Muscle layer of colon (tissue), 2 donors: ENCODE data around the gene GTF3C4.

Source experiments
- H3K27ac ChIP-seq: one replicate; pipeline ENCODE4 v1.7.0; 2013; ENCODE audit warnings: low read depth, mild to moderate bottlenecking, low read length, moderate library complexity
- H3K27me3 ChIP-seq, 2 donors: one replicate each; pipeline ENCODE4 v1.7.0; 2013; ENCODE audit warnings: low read length in 2 of 2, mild to moderate bottlenecking in 2 of 2; ENCODE audit not compliant: insufficient read depth in 2 of 2, control insufficient read depth in 1 of 2
- H3K36me3 ChIP-seq: one replicate; pipeline ENCODE4 v1.7.0; 2013; ENCODE audit warnings: mild to moderate bottlenecking, low read length; ENCODE audit not compliant: insufficient read depth
- H3K4me1 ChIP-seq: one replicate; pipeline ENCODE4 v1.7.0; 2013; ENCODE audit warnings: mild to moderate bottlenecking, low read length; ENCODE audit not compliant: insufficient read depth
- H3K4me3 ChIP-seq, 2 donors: one replicate each; pipeline ENCODE4 v1.7.0; 2013; ENCODE audit warnings: low read length in 2 of 2, low read depth in 1 of 2, mild to moderate bottlenecking in 1 of 2, moderate library complexity in 1 of 2
- H3K9ac ChIP-seq: one replicate; pipeline ENCODE4 v1.7.0; 2013; ENCODE audit warnings: low read length
- H3K9me3 ChIP-seq: one replicate; pipeline ENCODE4 v1.7.0; 2013; ENCODE audit warnings: mild to moderate bottlenecking, low read length
- donor health status: abdominal sarcoma.
- donor health status: Adenocarcinoma of cecum.

GTF3C4 gene

GRCh38 chr9:132673355-132673754 lies 3.1 kb downstream of the GTF3C4 start:
- no peak overlapping the region for H3K4me3 ChIP-seq
- peaks cover 27% of the 10 kb centered on the region for H3K4me1 ChIP-seq
- peaks cover 7% of the 10 kb centered on the region for H3K36me3 ChIP-seq
- no peaks in the 10 kb centered on the region for H3K27me3 ChIP-seq
- H3K9ac ChIP-seq: no peak overlapping the region
- H3K9me3 ChIP-seq: no peaks in the 10 kb centered on the region
- H3K27ac ChIP-seq: no peak overlapping the region

GRCh38 chr9:132674485-132674884 lies 4.2 kb downstream of the GTF3C4 start:
- peaks cover 24% of the 10 kb centered on the region for H3K4me1 ChIP-seq
- H3K9ac ChIP-seq: no peak overlapping the region
- H3K4me3 ChIP-seq: no peak overlapping the region
- no peaks in the 10 kb centered on the region for H3K27me3 ChIP-seq
- H3K27ac ChIP-seq: no peak overlapping the region
- H3K36me3 ChIP-seq: peaks cover 18% of the 10 kb centered on the region
- no peaks in the 10 kb centered on the region for H3K9me3 ChIP-seq

DNA sequence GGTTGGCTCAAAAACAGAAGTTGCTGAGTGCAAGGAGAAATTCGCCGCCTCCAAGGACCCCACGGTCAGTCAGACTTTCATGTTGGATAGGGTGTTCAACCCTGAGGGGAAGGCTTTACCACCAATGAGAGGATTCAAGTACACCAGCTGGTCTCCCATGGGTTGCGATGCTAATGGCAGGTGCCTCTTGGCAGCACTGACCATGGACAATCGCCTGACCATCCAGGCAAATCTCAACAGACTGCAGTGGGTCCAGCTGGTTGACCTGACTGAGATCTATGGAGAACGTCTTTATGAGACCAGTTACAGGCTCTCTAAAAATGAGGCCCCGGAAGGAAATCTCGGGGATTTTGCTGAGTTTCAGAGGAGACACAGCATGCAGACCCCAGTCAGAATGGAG lies 7.7 kb downstream of the GTF3C4 start:
- Histone ChIP-seq H3K4me1 (peaks cover 6% of the 10 kb centered on the region), H3K36me3 (peaks cover 28% of the 10 kb centered on the region), H3K9ac (no peak overlapping the region), H3K27me3 (no peaks in the 10 kb centered on the region), H3K9me3 (no peaks in the 10 kb centered on the region), H3K27ac (no peak overlapping the region), H3K4me3 (no peak overlapping the region)

DNA sequence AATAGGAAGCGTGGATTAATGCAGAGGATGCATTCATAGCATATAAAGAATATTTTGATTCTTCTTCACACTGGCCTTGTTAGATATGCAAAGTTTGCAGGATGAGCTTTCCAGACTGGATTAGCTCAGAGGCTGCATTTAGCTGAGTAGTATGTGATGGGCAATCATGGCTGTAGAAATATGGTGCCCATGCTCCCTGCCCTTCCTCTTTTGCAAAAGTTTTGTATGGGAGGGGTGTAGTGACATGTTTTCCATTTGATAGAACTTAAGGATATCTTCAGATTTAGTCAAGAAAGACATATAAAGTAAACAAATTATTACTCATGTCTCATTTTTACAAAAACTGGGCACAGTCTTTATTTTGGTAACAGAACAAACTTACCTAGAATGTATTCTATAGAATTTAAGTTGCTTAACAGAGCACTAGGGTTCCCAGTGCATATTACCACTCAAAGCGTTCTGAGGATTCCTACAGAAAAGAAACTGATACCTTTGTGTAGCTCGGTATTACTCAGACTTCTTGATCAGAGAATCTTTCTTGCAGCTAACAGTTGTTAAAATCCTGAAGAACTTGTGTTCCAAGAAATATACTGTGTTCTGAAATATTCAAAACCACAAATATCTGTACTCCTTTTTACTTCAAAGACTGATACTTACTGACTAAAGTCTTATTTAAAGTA lies 9.8 kb downstream of the GTF3C4 start:
- Histone ChIP-seq H3K36me3 (peaks cover 39% of the 10 kb centered on the region), H3K9ac (no peak overlapping the region), H3K27me3 (no peaks in the 10 kb centered on the region), H3K27ac (no peak overlapping the region), H3K9me3 (no peaks in the 10 kb centered on the region), H3K4me3 (no peak overlapping the region), H3K4me1 (no peaks in the 10 kb centered on the region)

DNA sequence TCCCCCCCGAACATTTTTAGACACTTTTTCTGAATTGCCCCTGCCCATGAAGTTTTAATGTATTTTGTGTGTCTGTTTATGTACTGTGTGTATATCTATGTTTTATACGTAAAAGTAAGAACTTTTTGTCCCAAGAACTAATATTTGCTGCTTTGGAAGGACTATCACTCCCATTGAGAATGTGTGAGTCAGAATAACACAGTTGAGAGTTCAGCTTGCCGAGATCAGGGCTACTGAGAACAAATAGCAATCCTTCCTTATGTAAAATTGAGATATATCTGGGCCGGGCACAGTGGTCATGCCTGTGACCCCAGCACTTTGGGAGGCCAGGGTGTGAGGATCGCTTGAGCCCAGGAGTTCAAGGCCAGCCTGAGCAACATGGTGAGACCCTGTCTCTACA lies 11.3 kb downstream of the GTF3C4 start:
- Histone ChIP-seq H3K4me1 (no peaks in the 10 kb centered on the region), H3K4me3 (no peak overlapping the region), H3K9me3 (no peaks in the 10 kb centered on the region), H3K9ac (no peak overlapping the region), H3K27me3 (no peaks in the 10 kb centered on the region), H3K27ac (no peak overlapping the region), H3K36me3 (peaks cover 54% of the 10 kb centered on the region)

DNA sequence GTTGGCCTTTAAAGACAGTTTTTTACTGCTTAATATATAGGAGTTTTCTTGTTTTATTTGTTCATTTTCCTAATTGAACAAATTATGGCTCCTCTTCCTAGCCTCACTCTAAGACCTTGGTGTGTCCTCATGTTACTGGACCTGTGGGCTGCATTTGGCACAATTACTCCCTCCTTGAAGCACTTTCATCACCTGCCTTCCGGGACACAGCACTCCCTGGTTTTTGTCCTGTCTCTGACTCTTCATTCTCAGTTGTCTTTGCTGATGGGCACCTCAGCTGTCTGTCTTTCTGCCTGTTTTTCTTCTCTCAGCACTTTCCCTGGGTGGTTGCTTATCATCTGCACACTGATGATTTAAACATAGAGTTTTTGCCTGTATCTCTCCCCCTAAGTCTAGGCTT lies 13.6 kb downstream of the GTF3C4 start:
- H3K4me1 ChIP-seq: no peaks in the 10 kb centered on the region
- H3K9ac ChIP-seq: no peak overlapping the region
- no peak overlapping the region for H3K4me3 ChIP-seq
- no peak overlapping the region for H3K27ac ChIP-seq
- H3K27me3 ChIP-seq: no peaks in the 10 kb centered on the region
- no peaks in the 10 kb centered on the region for H3K9me3 ChIP-seq
- peaks cover 61% of the 10 kb centered on the region for H3K36me3 ChIP-seq

DNA sequence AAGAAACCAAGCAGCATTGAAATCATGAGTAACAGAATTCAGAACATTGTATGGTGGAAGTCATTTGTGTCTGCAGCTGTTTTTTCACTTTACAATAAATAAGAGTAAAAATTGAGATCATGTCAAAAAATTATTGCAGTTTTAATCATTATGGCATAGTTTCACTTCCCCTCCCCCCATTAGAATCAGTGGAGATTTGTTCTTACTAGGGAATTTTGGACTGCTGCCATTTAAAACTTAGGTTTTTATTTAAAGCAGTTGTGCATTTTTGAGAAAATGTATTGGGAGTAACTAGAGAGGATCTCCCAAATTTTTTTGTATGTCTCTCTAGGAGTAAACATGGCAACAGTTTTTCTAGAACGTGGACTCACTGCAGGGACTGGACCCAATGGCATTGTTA lies 20.4 kb downstream of the GTF3C4 start:
- Histone ChIP-seq H3K36me3 (peaks cover 42% of the 10 kb centered on the region), H3K9me3 (no peaks in the 10 kb centered on the region), H3K9ac (no peak overlapping the region), H3K27me3 (no peaks in the 10 kb centered on the region), H3K4me3 (no peak overlapping the region), H3K27ac (no peak overlapping the region), H3K4me1 (no peaks in the 10 kb centered on the region)

DNA sequence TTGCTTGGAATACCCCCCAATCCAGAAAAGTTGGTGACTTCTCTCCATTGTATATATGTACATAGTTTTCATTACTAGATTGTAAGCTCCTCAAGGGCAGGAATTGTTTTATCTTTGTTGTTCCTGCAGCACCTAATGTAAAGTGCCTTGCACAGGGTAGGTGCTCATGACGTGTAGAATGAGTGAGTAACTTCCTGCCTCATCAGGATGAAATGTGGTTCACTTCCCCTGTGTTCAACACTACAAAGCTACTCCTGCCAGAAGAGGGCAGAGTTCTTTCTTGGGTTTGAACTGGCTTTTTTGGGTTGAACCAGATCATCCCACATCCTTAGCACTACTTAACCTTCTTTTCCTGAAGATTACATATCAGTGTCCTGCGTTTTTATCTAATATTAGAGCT lies 23.9 kb downstream of the GTF3C4 start:
- no peak overlapping the region for H3K27ac ChIP-seq
- H3K9ac ChIP-seq: no peak overlapping the region
- H3K4me3 ChIP-seq: no peak overlapping the region
- peaks cover 12% of the 10 kb centered on the region for H3K36me3 ChIP-seq
- no peaks in the 10 kb centered on the region for H3K4me1 ChIP-seq
- no peaks in the 10 kb centered on the region for H3K9me3 ChIP-seq
- no peaks in the 10 kb centered on the region for H3K27me3 ChIP-seq

DNA sequence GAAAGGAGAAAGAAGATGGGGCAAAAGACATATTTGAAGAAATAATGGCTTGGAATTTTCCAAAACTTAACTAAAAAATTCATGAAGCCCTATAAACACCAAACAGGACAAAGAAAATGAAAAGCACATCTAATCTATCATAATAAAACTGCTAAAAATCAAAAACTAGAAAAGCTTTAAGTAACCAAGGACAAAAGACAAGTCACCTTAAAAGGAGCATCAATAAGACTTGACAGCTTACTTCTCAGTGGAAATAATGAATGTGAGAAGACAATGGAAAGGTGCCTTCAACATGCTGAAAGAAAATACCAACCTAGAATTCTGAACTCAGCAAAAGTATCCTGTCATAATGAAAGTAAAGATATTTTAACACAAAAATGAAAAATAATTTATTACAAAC lies 27.0 kb downstream of the GTF3C4 start:
- no peak overlapping the region for H3K27ac ChIP-seq
- H3K4me1 ChIP-seq: no peaks in the 10 kb centered on the region
- H3K27me3 ChIP-seq: no peaks in the 10 kb centered on the region
- H3K9me3 ChIP-seq: no peaks in the 10 kb centered on the region
- H3K4me3 ChIP-seq: no peak overlapping the region
- no peaks in the 10 kb centered on the region for H3K36me3 ChIP-seq
- no peak overlapping the region for H3K9ac ChIP-seq

GRCh38 chr9:132698989-132699388 lies 28.7 kb downstream of the GTF3C4 start:
- Histone ChIP-seq H3K4me1 (no peaks in the 10 kb centered on the region), H3K27me3 (no peaks in the 10 kb centered on the region), H3K36me3 (no peaks in the 10 kb centered on the region), H3K9ac (no peak overlapping the region), H3K4me3 (no peak overlapping the region), H3K9me3 (no peaks in the 10 kb centered on the region), H3K27ac (no peak overlapping the region)

DNA sequence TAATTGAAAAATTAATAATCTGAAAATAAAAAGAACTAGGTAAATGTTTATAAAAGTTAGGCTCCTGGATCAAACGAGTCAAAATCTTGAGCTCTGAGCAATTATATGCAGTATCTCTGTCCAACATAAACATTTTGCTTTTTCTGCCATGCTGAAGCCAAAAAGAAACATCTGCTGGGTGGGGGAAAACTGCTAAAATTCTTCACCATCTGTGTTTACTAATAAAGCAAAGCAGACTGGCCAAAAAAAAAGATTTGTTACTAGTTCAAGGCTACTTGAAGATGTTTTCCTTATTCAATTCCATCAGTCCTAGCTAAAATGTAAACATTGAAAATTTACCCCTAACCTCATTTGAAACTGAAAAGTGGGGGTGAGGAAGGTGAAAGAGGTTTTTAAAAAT lies 29.7 kb downstream of the GTF3C4 start:
- H3K27ac ChIP-seq: no peak overlapping the region
- no peaks in the 10 kb centered on the region for H3K9me3 ChIP-seq
- H3K36me3 ChIP-seq: no peaks in the 10 kb centered on the region
- no peak overlapping the region for H3K4me3 ChIP-seq
- H3K4me1 ChIP-seq: no peaks in the 10 kb centered on the region
- no peaks in the 10 kb centered on the region for H3K27me3 ChIP-seq
- H3K9ac ChIP-seq: no peak overlapping the region

GRCh38 chr9:132702254-132702653 lies 32.0 kb downstream of the GTF3C4 start:
- Histone ChIP-seq H3K9ac (no peak overlapping the region), H3K36me3 (no peaks in the 10 kb centered on the region), H3K4me1 (no peaks in the 10 kb centered on the region), H3K27me3 (no peaks in the 10 kb centered on the region), H3K27ac (no peak overlapping the region), H3K9me3 (no peaks in the 10 kb centered on the region), H3K4me3 (no peak overlapping the region)
